ENCODE data around the gene HTRA3. TPM values are rescaled to one million over a fixed set of nuclear protein-coding genes. Genes with fewer than 3 reads are reported as not detected.

The HTRA3 gene
- total RNA-seq, 1 experiment from 2014 or later = 0.64 TPM

- BruUV-seq (replicated peaks) = no TSS peak
- no peaks in the 10 kb centered on the region for H3K27me3 ChIP-seq (replicated peaks; ENCODE audit: insufficient read depth, low read depth, low read length, poor library complexity)
- no peaks in the 10 kb centered on the region for H3K4me1 ChIP-seq (ENCODE audit: insufficient read depth, low read length, poor library complexity, severe bottlenecking)
- no peaks in the 10 kb centered on the region for H3K9me3 ChIP-seq (ENCODE audit: low read depth, low read length, poor library complexity, severe bottlenecking)
- no peak for TF ChIP-seq EZH2 (IDR thresholded peaks at IDR 0.05; ENCODE audit: borderline replicate concordance, low read depth, low read length, poor library complexity, severe bottlenecking)
- TF ChIP-seq CTCF (conservative IDR thresholded peaks at IDR 0.05; ENCODE audit: low read depth, low read length) = no peak
- DNase-seq (ENCODE audit: low spot score) = no peak
- no peak overlapping the region for H3K27ac ChIP-seq (ENCODE audit: low read depth, low read length, poor library complexity, severe bottlenecking)
- ChIA-PET CTCF (interaction anchor here (0.6 kb wide), 1 partner anchor 167 kb away, joined by 5 read pairs; no protein-coding TSS in a partner anchor), POLR2A (ENCODE audit: low non-redundant PET) (no interaction called here)
- intact Hi-C loops (cut with micrococcal nuclease; ENCODE audit: unreplicated experiment) = no loop called here
- H3K4me3 ChIP-seq (ENCODE audit: low read depth, low read length, poor library complexity, severe bottlenecking) = no peak overlapping the region
- H3K36me3 ChIP-seq (ENCODE audit: insufficient read depth, low read length, poor library complexity, severe bottlenecking) = no peaks in the 10 kb centered on the region
Measured at GRCh38 chr4:8244001-8244757, 25.4 kb upstream of the HTRA3 start.

GRCh38 chr4:8244931-8245460 is 24.6 kb upstream of the HTRA3 start:
- ChIA-PET CTCF (no interaction called here), POLR2A (ENCODE audit: low non-redundant PET) (no interaction called here)
- DNase-seq (ENCODE audit: low spot score) = no peak
- no peak overlapping the region for H3K27ac ChIP-seq (ENCODE audit: low read depth, low read length, poor library complexity, severe bottlenecking)
- no peaks in the 10 kb centered on the region for H3K27me3 ChIP-seq (replicated peaks; ENCODE audit: insufficient read depth, low read depth, low read length, poor library complexity)
- intact Hi-C loops (cut with micrococcal nuclease; ENCODE audit: unreplicated experiment) = no loop called here
- no peaks in the 10 kb centered on the region for H3K9me3 ChIP-seq (ENCODE audit: low read depth, low read length, poor library complexity, severe bottlenecking)
- H3K4me3 ChIP-seq (ENCODE audit: low read depth, low read length, poor library complexity, severe bottlenecking) = no peak overlapping the region
- no peak for TF ChIP-seq EZH2 (IDR thresholded peaks at IDR 0.05; ENCODE audit: borderline replicate concordance, low read depth, low read length, poor library complexity, severe bottlenecking)
- no peak for TF ChIP-seq CTCF (conservative IDR thresholded peaks at IDR 0.05; ENCODE audit: low read depth, low read length)
- H3K36me3 ChIP-seq (ENCODE audit: insufficient read depth, low read length, poor library complexity, severe bottlenecking) = no peaks in the 10 kb centered on the region
- no peaks in the 10 kb centered on the region for H3K4me1 ChIP-seq (ENCODE audit: insufficient read depth, low read length, poor library complexity, severe bottlenecking)
- BruUV-seq (replicated peaks) = no TSS peak

- Histone ChIP-seq H3K4me3 (ENCODE audit: low read depth, low read length, poor library complexity, severe bottlenecking) (no peak overlapping the region), H3K27ac (ENCODE audit: low read depth, low read length, poor library complexity, severe bottlenecking) (no peak overlapping the region), H3K4me1 (ENCODE audit: insufficient read depth, low read length, poor library complexity, severe bottlenecking) (no peaks in the 10 kb centered on the region), H3K27me3 (replicated peaks; ENCODE audit: insufficient read depth, low read depth, low read length, poor library complexity) (no peaks in the 10 kb centered on the region), H3K9me3 (ENCODE audit: low read depth, low read length, poor library complexity, severe bottlenecking) (no peaks in the 10 kb centered on the region), H3K36me3 (ENCODE audit: insufficient read depth, low read length, poor library complexity, severe bottlenecking) (no peaks in the 10 kb centered on the region)
- CTCF ChIA-PET = no interaction called here
- TF ChIP-seq CTCF (conservative IDR thresholded peaks at IDR 0.05; ENCODE audit: low read depth, low read length) (no peak), EZH2 (IDR thresholded peaks at IDR 0.05; ENCODE audit: borderline replicate concordance, low read depth, low read length, poor library complexity, severe bottlenecking) (no peak)
- intact Hi-C loops (cut with micrococcal nuclease; ENCODE audit: unreplicated experiment) = no loop called here
- POLR2A ChIA-PET (ENCODE audit: low non-redundant PET) = interaction anchor here (0.5 kb wide), 1 partner anchor 16 kb away, joined by 5 read pairs; no protein-coding TSS in a partner anchor
- no TSS peak for BruUV-seq (replicated peaks)
- DNase-seq (ENCODE audit: low spot score) = no peak
Measured at GRCh38 chr4:8245884-8246833, 23.4 kb upstream of the HTRA3 start.
